T-helper 9 cell (primary cell): ENCODE results near the gene ANKRD34C.

Experiments used
- DNase-seq: peaks from one replicate; pipeline ENCODE4 v3.0.0-alpha.2; 2020
- total RNA-seq, 2 donors: gene quantifications; one replicate each; lab custom pipeline; 2026; lab: John Stamatoyannopoulos, UW

Gene ANKRD34C
- total RNA-seq: 0 reads per million in 2 donors

DNA sequence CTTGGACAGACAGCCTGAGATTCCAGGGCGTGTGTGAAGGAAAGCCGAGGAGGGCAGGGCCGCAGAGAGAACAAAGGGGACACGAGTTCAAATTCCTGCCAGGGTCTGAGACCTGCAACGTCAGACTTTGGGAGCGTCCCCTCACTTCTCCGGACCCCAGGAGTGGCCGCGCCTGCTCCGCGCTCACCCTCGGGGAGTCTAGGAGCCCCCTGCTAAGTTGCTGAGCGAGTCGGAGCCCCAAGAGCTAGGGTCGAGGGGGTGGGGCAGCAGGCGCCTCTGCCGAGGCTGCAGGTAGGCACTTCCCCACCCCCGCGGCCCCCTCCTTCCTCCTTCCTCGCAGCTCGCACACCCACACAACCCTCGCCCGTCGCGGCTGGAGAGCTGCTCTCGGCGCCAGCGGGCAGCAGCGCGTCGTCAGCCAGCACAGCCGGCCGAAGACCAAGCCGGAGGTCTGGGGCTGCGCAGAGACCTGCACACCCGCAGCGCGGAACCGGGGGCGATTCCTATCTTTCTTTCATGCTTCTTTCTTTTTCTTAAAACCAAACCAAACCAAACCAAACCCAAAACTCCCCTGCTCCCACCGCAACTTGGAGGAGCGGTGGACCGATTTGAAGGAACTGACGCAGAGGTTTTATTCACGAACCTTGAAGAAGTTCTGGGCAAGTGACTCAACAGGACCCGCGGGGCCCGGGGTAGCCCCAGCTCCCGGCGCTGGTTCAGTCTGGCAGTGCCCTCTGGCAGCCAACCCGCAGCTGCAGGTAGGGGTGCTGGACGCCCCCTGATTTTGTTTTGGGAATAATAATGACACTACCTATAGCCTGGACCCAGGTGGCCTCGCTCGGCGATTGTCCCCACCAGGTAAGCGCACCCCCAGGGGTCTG is at the start of gene ANKRD34C:
ANKRD34C (plus strand) TSS at position 352 of the 881 bp plus-strand sequence. CDS start 10,563 bp downstream, outside the sequence.
- DNase-seq: no peak

DNA sequence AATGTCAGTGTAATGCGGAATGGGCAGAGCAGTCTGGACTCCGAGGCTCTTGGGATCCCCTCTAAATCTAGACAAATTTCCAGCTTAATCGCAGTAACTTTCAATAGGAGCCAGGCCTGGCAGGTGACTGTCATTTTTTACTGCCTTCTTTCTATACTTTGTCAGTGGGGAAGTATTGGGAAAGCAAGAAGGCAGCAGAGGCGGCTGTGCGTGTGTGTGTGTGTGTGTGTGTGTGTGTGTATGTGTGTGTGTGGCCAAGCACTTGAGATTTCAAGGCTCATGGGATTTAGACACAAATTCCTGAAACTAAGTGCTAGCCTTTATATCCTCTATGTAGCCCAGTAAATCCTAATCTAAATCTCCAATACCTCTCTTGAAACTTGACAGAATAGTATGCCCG is 49.3 kb upstream of the ANKRD34C start:
- DNase-seq: no peak

DNA sequence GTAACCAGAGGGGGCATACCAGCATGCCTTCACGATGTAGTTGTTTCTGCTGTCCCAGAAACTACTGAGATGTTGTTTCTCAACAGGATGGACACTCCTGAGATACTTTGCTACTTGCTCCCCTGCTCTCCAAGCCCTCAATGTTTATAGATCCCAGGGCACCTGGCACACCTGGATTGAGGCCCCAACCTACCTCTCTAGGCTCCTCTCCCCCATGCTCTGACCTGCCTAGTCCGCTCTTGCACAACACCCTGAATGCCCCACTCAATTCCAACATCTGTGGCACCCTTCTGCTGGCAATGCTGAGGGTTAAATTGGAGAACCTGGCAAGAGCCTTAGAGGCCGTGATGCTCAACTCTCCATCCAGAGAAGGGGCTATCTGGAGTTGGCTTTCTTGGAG is 42.5 kb upstream of the ANKRD34C start:
- DNase-seq: no peak

DNA sequence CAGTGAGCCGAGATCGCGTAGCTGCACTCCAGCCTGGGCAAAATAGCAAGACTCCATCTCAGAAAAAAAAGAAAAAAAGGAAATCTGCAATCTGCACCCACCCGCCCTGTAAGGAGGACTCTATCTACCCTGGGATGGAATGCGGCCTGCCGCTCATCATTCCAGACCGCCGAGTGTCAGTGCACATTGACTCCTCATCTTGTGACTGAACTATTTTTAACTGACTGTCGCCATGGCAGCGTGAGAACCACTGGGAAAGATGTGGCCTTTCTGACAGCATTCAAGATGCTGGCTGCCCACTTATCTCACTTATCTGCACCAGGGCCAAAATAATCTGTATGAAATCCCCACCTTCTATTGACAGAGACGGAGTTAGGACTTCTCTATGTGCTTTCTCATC is 38.8 kb upstream of the ANKRD34C start:
- no peak for DNase-seq

DNA sequence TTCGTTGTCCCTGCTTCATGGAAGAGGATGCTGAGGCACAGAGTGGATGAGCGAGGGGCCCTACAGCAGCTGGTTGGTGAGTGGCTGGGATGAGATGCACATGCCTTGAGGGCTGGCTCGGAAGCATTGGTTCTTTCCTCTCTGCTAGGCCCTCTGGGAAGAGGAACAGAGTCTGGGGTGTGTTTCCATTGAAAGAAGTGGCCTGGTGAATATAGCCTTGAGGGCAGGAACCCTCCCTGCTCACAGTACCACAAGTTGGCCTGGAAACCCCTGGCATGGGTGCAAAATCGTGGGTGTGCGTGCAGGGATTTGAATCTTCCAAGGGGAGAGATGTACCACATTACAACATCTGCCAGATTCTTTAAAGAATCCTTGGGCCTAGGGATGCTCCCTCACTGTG is 37.6 kb upstream of the ANKRD34C start:
- no peak for DNase-seq

DNA sequence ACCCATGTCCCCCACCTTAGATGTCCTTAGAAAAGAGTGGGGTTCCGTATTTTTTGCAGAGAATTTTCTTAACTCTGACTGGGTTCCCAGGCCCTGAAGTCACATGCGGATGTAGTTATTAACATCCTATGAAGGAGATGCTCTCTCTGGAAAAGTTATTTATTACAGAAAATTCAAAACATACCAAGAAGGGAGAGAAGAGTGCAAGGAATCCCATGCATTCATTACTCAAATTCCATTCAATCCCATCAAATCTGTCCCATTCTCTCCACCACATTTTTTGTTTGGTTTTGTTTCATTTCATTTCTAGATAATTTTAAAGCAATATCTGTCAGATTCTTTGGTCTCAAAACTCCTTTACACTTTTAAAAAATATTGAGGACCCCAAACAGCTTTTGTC is 34.3 kb upstream of the ANKRD34C start:
- DNase-seq: no peak

DNA sequence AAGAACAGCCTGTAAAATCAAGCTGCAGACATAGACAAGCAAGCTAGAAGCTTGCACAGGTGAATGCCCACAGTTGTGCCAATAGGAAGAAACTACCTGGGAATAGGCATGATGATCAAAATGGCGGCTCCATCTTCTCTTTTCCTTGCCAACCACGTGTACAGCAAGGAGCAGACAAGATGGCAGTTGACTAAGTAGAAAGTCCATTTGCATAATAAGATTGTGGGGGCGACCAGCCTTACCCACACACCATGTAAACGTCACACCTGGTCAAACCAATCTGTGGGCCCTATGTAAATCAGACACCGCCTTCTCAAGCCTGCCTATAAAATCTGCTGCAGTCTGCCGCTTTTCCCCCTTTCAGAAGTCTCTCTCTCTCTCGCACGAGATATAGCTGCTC is 25.1 kb upstream of the ANKRD34C start:
- DNase-seq: no peak

DNA sequence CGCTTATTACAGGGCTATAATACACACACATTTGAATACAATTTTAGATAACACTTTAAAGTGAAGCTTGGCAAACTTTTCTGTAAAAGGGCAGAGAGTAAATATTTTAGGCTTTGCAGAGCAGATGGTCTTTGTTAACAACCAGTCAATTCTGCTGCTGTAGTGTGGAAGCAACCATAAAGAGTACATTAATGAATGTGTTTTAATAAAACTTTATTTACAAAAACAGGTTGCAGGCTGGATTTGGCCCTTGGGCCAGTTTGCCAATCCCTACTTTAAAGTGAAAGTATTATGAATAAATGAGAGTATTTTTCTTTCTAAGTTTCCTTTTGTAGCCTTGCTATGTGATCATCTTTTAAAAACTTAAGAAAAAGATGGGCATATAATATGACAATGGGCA is 20.7 kb upstream of the ANKRD34C start:
- no peak for DNase-seq

DNA sequence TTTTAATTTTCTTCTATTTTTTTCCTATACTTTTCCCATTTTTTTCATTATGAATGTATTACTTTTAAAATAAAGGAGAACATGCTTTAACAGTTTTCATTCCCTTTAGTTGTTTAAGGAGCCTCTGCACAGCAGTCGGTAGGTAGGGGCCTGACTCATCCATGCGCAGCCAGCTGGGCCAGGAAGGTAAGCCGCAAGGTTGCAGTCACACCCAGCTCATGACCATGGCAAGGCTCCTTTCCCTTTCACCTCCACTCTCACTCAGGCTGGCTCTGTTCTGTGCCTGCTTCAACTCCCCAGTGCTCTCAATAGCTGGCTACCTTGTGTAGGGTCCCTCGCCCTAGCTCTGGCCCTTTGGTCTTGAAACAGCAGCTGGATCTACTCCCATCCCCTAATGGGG is 17.4 kb upstream of the ANKRD34C start:
- DNase-seq: no peak

DNA sequence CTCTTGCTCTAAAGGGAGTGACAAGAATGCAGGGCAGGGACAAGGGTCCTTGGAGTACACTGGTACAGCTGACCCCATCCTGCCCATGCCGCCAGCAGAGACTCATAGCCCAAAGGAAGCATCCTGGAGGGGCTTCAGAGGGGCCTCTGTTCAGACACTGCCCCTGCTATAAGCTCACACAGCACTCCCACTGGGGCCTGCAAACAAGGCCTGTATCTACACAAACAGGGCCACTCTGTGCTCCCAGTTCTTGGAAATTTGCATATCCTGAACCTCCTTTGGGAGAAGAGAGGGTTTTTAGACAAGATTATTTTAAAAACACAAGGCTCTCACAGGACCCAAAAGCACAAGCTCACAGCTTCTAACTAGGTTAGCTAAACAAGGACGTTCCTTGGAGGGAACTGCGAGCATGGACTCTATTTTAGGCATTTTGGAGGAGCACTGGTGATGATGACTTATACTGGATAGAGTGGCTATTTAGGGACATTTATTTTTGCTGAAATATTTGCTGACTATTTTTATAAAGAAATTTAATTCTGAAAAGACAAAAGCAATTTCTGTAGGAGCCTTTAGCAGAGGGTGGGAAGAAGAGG is 16.4 kb upstream of the ANKRD34C start:
- no peak for DNase-seq

DNA sequence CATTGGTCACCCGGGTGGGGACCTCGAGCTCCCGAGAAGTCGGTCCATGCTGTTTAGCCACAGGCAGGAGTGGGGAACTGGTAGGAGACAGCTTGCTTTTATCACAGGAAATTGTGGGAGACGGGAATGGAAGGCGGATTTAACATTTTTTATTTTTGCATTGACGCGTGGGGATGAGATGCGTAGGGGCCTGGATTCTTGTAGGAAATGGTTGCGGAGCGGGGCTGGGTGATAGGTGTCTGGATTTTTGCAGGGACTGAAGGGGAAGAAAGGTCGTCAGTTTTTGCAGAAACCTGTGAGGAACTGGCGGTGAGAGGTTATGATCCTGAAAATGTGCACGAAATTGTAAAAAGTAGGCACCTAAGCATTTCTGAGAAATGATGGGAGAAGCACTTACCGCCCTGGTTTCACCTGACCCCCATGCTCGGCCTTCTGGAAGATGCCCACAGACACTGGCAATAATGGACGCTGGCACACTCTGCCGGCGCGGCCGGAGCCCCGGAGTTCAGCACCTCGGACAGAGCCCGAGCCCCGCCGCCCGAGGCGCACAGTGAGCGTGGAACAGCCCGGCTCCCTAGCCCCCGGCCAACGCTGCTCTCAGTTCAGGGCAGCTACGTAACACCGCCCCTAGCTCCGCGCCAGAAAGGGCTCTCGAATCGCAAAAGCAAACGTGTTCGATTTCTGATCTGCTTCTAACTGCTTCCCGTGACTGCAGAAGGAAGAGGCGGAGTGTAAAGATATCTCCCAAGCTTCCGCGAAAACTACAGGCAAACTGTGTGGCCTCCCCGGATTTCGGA is 928 bp downstream of the ANKRD34C start:
- peak; percentile 3 for DNase-seq

DNA sequence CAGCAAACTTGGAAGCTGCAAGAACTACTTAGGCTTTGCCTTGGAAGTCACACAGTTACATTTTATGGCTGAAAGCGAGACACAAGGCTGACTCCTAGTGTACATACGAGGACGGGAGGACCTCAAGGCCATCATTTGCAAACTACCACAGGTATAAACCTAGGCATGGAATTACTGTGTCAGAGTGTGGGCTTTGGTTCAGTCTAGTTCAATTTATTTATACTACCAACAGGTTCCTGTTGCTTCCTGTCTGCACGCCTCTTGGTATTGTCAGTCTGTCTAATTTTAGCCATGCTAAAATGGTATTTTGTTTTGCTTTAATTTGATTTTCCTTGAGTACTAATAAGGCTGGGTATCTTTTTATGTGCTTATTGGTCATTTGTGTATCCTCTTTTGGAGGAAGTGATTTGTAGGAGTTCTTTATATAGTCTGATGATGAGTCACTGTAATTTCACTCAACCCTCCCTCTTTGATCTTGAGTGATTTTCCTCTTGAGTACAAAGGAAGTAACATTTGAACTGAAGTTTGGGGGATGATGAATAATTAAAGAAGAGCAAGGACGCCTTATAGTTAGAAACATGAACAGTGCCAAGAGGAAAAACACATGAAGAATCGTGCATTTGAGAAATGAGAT is 8.2 kb downstream of the ANKRD34C start:
- DNase-seq: no peak

DNA sequence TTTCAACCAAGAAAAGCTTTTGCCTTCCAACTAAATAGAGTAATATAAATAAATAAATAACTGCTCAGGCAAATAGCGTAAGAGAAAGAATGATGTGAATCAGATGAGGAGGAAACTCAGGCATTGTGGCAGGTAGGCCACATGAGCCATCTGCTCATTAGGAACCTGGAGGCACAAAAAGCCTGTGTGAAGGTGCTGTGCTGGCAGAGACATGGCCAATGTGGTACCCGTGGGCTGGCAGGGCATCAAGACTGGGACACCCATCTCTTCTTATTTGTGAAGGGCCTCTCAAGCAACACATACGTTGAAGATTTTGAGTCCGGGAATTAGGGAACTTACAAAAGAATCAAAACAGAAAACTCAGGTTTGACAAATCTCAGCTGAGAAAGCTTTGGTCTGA is 9.5 kb downstream of the ANKRD34C start:
- DNase-seq: no peak

DNA sequence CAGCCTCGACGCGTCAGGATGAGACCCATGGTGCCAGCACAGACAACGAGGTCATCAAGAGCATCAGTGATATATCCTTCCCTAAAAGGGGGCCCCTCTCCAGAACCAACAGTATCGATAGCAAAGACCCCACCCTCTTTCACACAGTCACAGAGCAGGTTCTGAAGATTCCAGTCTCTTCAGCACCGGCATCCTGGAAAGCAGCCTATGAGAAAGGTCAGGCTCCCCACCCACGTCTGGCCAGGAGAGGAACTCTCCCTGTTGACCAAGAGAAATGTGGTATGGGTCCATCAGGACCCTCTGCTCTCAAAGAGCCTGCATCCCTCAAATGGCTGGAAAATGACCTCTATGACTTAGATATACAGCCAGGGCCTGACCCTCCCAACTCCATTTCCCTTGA is 11.6 kb downstream of the ANKRD34C start:
- DNase-seq: no peak

DNA sequence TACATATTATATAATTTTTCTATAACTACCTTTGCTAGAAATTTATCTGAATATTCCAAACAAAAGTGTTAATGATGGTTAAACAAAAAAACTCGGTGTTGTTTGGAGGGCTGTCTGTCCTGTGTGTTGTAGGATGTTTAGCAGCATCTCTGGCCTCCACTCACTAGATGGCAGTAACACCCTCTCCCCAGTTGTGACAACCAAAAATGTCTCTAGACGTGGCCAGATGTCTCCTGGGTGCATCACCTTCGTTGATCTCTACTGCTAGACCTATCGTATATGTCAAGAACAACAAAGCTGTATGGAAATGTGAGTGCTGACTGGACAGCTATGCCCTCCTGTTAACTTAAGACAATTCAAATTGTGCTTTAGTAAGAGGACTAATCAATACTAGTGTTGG is 14.1 kb downstream of the ANKRD34C start:
- no peak for DNase-seq

DNA sequence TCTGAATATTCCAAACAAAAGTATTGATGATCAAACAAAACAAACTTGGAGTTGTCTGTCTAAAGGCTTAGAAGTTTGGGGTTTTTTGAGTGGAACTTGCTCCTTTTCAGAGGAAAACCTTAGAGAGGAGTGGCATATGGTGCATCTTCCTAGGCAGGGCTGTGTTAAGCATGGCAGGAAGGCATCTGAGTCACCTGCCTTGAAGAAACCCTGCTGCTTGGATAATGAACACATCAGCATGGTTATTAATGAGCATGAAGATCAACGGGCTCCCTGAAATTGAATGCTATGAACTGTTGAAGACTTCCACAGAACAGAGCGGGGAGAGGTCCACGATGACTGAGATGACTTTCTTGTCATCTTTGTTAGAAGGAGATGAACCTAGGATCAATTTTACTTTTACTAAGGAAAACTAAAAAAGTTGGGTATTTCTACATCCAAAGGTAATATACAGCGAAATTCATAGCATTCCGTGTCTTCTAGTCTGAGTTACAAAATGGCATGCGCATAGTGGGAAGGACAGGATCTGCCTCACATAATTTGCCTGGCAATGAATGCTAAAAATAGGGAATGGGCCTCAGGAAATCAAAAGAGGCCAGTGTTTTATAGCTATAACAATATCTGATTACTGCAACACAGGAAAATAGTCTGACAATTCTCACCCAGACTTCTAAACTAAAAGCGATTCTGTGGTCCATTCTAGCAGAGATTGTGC is 16.8 kb downstream of the ANKRD34C start:
- DNase-seq: no peak

DNA sequence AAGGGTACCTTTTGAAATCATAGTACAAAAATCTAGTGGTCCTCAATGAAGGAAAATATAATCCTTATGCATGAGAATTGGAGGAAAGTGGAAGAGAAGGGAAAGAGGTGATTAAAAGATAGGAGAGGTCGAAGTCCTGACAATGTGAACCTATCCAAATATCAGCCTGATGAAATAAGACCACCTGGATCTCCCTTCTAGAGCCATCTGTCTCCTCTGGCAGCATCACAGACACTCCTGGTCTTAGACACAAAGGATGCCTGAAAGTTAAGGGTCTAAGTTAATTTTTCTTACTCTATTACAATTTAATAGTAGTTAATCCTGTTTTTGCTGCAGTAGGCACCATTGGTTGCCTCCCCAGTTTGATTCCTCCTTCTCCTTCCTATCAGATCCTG is 17.3 kb downstream of the ANKRD34C start:
- DNase-seq: no peak

DNA sequence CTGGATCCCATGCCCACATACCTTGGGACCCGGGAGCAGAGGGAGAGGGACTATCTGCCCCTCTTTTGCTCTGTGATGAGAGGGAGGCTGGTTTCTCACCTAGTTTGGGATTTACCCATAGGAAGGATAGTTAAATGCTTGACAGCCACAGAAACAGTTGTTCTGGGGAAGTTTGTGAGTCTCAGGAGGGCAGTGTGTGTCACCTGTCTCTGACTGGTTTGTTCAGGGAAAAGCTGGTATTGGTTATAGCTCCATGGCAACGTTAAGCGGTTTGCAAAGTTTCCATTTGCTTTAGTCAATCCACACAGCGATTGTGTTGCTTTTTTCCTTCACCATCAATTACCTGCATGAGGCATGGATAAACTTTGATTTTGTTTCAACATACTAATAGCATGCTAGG is 24.7 kb downstream of the ANKRD34C start:
- DNase-seq: no peak

DNA sequence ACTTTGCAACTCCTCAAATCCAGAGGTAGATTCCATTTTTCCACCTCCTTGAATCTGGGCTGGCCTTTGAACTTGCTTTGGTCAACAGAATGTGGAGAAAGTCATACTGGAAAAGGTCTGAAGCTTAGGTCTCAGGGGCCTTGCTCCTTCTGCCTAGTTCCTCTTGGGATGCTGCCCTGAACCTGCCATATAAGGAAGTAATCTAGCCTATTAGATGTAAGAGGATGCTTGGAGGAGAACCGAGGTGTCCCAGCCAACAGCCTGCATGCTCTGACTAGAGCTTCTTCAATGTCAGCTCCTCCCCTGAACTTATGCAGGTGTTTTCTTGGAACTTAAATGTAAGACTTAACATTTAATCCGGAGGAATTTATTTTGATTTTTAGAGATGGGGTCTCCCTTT is 26.4 kb downstream of the ANKRD34C start:
- DNase-seq: no peak

DNA sequence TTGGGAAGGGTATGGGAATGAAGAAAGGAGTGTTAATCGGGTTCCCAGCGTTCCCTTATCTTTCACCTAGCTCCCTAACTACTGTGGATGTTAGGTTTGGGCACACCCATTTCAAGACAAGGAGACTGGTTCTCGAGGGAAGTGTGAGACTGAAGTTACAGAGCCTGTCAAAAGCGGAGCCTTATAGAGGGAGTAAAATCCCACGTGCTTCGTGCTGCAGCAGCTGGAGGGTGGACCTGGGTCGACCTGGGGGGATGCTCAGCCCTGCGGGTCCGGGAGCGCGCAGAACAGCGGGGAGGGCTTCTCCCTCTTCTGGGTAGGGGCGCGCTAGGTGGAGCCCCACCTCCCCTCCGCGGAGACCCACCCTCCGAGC is 28.1 kb downstream of the ANKRD34C start:
- DNase-seq: no peak

DNA sequence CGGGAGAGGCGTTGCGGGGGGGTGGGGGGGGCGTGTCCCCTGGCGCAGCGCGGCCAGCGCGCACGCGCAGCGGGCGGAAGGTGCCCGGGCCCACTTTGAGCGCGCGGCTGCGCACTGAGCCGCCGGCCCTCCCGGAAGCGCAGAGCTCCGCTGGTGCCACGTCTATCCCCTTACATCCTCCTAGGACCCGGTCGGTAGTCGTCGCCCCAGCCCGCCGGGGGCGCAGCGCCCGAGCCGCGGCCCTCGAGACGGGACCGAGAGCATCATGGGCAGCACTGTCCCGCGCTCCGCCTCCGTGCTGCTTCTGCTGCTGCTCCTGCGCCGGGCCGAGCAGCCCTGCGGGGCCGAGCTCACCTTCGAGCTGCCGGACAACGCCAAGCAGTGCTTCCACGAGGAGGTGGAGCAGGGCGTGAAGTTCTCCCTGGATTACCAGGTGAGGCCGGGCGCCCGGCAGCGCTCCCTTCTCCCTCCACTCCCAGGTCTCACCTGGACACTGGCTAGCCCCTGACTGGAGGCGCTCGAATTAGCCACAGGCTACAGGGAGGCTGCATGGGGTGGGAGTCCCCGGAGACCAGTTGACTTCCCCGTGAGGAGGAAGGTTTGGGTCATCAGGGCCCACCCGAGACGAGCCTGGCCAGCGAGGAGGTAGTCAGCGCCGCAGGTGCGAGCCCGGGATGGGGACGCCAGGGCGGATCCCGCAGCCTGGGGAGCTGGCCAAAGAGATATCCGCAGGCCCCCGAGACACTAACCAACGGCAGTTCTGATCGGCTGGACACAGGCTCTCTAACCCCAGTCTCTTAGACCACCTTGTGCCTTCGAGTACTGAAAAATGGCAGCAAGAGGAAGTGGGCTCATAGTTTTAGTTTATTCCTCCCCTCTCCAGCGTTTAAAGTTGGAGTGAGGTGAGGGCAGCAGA is 28.7 kb downstream of the ANKRD34C start, which contains the start of gene TMED3:
TMED3 (plus strand) TSS at position 128 of the 916 bp plus-strand sequence; CDS start at position 266, 138 bp downstream.
- DNase-seq: peak; percentile 48
